Lung (tissue), 12 donors: ENCODE measurements around the gene TRPC4. TPM values are rescaled to one million over a fixed set of nuclear protein-coding genes. Genes with fewer than 3 reads are reported as not detected.
A peak's percentile ranks its signal among the peaks of the same experiment; 100 is the strongest.

Experiments
- ATAC-seq: fragments of 200-7000 bp; cut with Tn5 transposase; one replicate; pipeline ENCODE4 v1.9.1; 2020; ENCODE audit warnings: moderate number of reproducible peaks; ENCODE audit not compliant: insufficient read depth, low FRiP score
- DNase-seq, 3 donors: peaks; one replicate each; pipeline ENCODE4 v3.0.0-alpha.2; 2013 to 2017
- H3K27ac ChIP-seq, 2 donors: one replicate each; pipeline ENCODE4 v1.5.1; 2013; ENCODE audit warnings: mild to moderate bottlenecking in 2 of 2, moderate library complexity in 2 of 2, control low read depth in 1 of 2, inconsistent platforms in 1 of 2, low read depth in 1 of 2, low read length in 1 of 2
- H3K27me3 ChIP-seq, 3 donors: one replicate each; pipeline ENCODE4 v1.5.1; 2013; ENCODE audit warnings: low read length in 2 of 3; ENCODE audit not compliant: control insufficient read depth in 3 of 3, insufficient read depth in 3 of 3
- H3K36me3 ChIP-seq, 4 donors: one replicate each; pipeline ENCODE4 v1.5.1; 2013; ENCODE audit warnings: low read length in 4 of 4, mild to moderate bottlenecking in 1 of 4, moderate library complexity in 1 of 4; ENCODE audit not compliant: control insufficient read depth in 4 of 4, insufficient read depth in 4 of 4
- H3K4me1 ChIP-seq, 5 donors: one replicate each; pipeline ENCODE4 v1.5.1; 2013; ENCODE audit warnings: low read length in 5 of 5, mild to moderate bottlenecking in 2 of 5, moderate library complexity in 1 of 5; ENCODE audit not compliant: control insufficient read depth in 5 of 5, insufficient read depth in 5 of 5
- H3K4me3 ChIP-seq: one replicate; pipeline ENCODE4 v1.5.1; 2013; ENCODE audit warnings: mild to moderate bottlenecking, control low read depth, moderate library complexity
- H3K9ac ChIP-seq, 2 donors: one replicate each; pipeline ENCODE4 v1.5.1; 2013; ENCODE audit warnings: low read length in 2 of 2, control low read depth in 1 of 2; ENCODE audit not compliant: insufficient read depth in 1 of 2
- H3K9me3 ChIP-seq, 4 donors: one replicate each; pipeline ENCODE4 v1.5.1; 2013; ENCODE audit warnings: low read length in 3 of 4, mild to moderate bottlenecking in 1 of 4, moderate library complexity in 1 of 4; ENCODE audit not compliant: control insufficient read depth in 4 of 4, insufficient read depth in 3 of 4
- CTCF ChIP-seq: IDR thresholded peaks from 2 replicates; pipeline ENCODE4 v1.5.1; 2012; ENCODE audit warnings: mild to moderate bottlenecking; ENCODE audit errors: control extremely low read depth, extremely low read depth
- WGBS, 2 donors: extraction: QIAGEN DNeasy Blood & Tissue Kit; methylation state at CpG; one replicate each; pipeline ENCODE4 v1.1.7; 2013; 5-methylcytosine and 5-hydroxymethylcytosine counted together
- polyA plus RNA-seq, 2 donors: library from polyadenylated mRNA; stranded (reverse); fragments of 200-250 nt; gene quantifications; one replicate each; pipeline ENCODE4 v1.2.1, GENCODE V29; 2013
- total RNA-seq, 2 donors: library from RNA; depleted of rRNA in 1 of 2; stranded (reverse); fragments of >200 nt in 1 of 2; gene quantifications; one replicate each; pipeline ENCODE4 v1.2.1, GENCODE V29; 2014 to 2021
- donor health status: control.
- donor health status: control.
- donor health status: Bipolar disorder and iron deficiency.
- donor health status: healthy.
- donor health status: DM: yes; HTN: yes; CAD: no.

TRPC4 gene
- total and polyA plus RNA-seq, 4 donors = 0.28 to 3.1 (median 0.94) TPM

DNA sequence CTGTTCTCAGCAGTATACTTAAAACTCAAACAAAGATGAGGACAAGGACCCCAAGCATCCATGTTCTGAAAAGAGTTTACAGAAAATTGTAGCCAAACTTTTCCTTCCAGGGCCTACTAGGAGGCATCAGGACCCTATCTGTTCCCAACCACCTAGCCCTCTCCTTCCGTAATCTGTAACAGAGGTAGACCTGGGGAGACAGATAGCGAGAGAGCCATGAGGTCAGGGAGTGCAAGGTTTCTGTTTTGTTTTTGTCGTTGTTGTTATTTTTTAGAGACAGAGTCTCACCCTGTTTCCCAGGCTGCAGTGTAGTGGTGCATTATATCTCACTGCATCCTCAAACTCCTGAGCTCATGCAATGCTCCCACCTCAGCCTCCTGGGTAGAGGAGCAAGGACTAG, 187.1 kb downstream of the TRPC4 start:
- peaks cover 0 to 3% (median 0%) of the 10 kb centered on the region in 4 donors for H3K9me3 ChIP-seq

GRCh38 chr13:37681281-37682032, 188.1 kb downstream of the TRPC4 start:
- no peak overlapping the region for H3K4me3 ChIP-seq
- H3K27me3 ChIP-seq = no peaks in the 10 kb centered on the region
- peaks cover 0 to 6% (median 0%) of the 10 kb centered on the region in 5 donors for H3K4me1 ChIP-seq
- peak in 2 of 3 donors; percentile 36 to 48 for DNase-seq
- peaks cover 0 to 3% (median 0%) of the 10 kb centered on the region in 4 donors for H3K9me3 ChIP-seq
- ATAC-seq = peak; percentile 39
- 53 to 54% methylated on average over 6 of the region's 6 CpGs for WGBS, 2 donors
- no peaks in the 10 kb centered on the region for H3K36me3 ChIP-seq
- TF ChIP-seq CTCF = no peak
- H3K27ac ChIP-seq = peak overlapping the region in 1 of 2 donors; percentile 77
- no peak overlapping the region for H3K9ac ChIP-seq

More for the DNA sequence above, 187.1 kb downstream of the TRPC4 start:
- TF ChIP-seq CTCF = no peak
- H3K4me3 ChIP-seq = no peak overlapping the region
- H3K9ac ChIP-seq = no peak overlapping the region
- ATAC-seq = no peak
- no peak overlapping the region for H3K27ac ChIP-seq
- WGBS, 2 donors = 90 to 92% methylated on average over 3 of the region's 3 CpGs
- no peak for DNase-seq
- H3K4me1 ChIP-seq = peaks cover 0 to 6% (median 0%) of the 10 kb centered on the region in 5 donors
- H3K27me3 ChIP-seq = no peaks in the 10 kb centered on the region
- H3K36me3 ChIP-seq = no peaks in the 10 kb centered on the region

DNA sequence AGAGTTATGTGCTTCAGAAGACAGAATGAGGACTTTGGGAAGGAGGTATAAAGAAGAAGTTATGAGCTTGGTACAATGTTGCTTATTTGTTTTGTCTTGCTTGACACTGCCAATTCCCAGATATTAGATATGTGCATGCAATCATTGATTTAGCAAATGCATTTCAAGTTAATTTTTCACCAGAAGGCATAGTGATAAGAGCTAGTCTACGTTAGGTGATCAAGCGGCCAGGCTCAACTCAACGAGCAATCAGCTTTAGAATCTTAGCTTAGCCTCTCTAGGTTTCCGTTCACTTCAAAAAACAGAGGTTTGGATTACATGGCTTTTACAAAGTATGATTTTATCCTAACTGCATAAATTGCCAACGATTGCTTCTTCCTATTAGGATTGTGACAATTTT, 189.4 kb downstream of the TRPC4 start:
- ATAC-seq = no peak
- Histone ChIP-seq H3K9ac (no peak overlapping the region), H3K36me3 (no peaks in the 10 kb centered on the region), H3K4me1 (peaks cover 0 to 6% (median 0%) of the 10 kb centered on the region in 5 donors), H3K27me3 (no peaks in the 10 kb centered on the region), H3K9me3 (no peaks in the 10 kb centered on the region), H3K27ac (no peak overlapping the region), H3K4me3 (no peak overlapping the region)
- no peak for DNase-seq
- TF ChIP-seq CTCF = no peak
- WGBS, 2 donors = 75 to 91% methylated on average over 5 of the region's 5 CpGs

- peaks cover 0 to 6% (median 0%) of the 10 kb centered on the region in 5 donors for H3K4me1 ChIP-seq
- WGBS, 2 donors = 70 to 91% methylated on average over 2 of the region's 2 CpGs
- no peaks in the 10 kb centered on the region for H3K36me3 ChIP-seq
- no peaks in the 10 kb centered on the region for H3K27me3 ChIP-seq
- TF ChIP-seq CTCF = no peak
- H3K4me3 ChIP-seq = no peak overlapping the region
- no peak for ATAC-seq
- no peak overlapping the region for H3K9ac ChIP-seq
- DNase-seq = no peak
- no peaks in the 10 kb centered on the region for H3K9me3 ChIP-seq
- no peak overlapping the region for H3K27ac ChIP-seq
Measured at GRCh38 chr13:37679043-37679442, 190.5 kb downstream of the TRPC4 start.
